Astrocyte of the cerebellum (primary cell): Measurements from ENCODE around the gene ARFIP1.

Experiments used
- DNase-seq: peaks from one replicate; pipeline ENCODE4 v3.0.0-alpha.2; 2011; ENCODE audit warnings: low read depth
- H3K4me3 ChIP-seq: 2 replicates; pipeline ENCODE4 v1.5.1; 2011; ENCODE audit warnings: mild to moderate bottlenecking, low read depth, low read length, moderate library complexity
- CTCF ChIP-seq: IDR thresholded peaks from 2 replicates; pipeline ENCODE4 v1.5.1; 2012; ENCODE audit warnings: low read length, low read depth, moderate library complexity, mild to moderate bottlenecking; ENCODE audit errors: missing control alignments
- in situ Hi-C: cut with HindIII; loops from 2 replicates; pipeline ENCODE4 v1.10.0; 2017; ENCODE audit warnings: low sequenced_read_pairs

Gene ARFIP1

GRCh38 chr4:152773953-152774352 is 5.8 kb upstream of the ARFIP1 start:
- in situ Hi-C loops: no loop called here
- H3K4me3 ChIP-seq: no peak overlapping the region
- TF ChIP-seq CTCF: no peak
- no peak for DNase-seq

- no peak for TF ChIP-seq CTCF
- DNase-seq: no peak
- H3K4me3 ChIP-seq: no peak overlapping the region
- in situ Hi-C loops: no loop called here
Measured at GRCh38 chr4:152776352-152776751, 3.4 kb upstream of the ARFIP1 start.

DNA sequence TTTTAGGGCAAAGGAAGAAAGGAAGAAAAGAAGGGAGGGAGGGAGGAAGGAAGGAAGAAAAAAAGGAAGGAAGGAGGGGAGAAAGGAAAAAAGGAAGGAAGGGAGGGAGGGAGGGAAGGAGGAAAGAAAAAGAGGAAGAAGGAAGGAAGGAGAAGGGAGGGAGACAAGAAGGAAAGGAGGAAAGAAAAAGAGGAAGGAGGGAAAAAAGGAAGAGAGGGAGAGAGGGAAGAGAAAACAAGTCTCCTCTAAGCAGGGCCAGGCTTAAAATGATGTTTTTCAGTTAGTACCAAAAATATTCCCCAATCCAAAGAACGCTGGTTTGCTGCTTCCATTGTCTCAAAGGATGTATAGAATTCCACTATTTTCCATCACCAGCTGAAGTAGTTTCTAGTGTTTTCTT is 2.3 kb upstream of the ARFIP1 start:
- in situ Hi-C loops: no loop called here
- no peak for DNase-seq
- no peak overlapping the region for H3K4me3 ChIP-seq
- TF ChIP-seq CTCF: no peak

- no peak for DNase-seq
- H3K4me3 ChIP-seq: peak overlapping the region; percentile 84
- TF ChIP-seq CTCF: no peak
- in situ Hi-C loops: no loop called here
Measured at GRCh38 chr4:152778656-152779512, 870 bp upstream of the ARFIP1 start.

GRCh38 chr4:152780267-152780778 is 569 bp downstream of the ARFIP1 start:
- no peak for DNase-seq
- in situ Hi-C loops: no loop called here
- no peak for TF ChIP-seq CTCF
- peak overlapping the region; percentile 84 for H3K4me3 ChIP-seq

DNA sequence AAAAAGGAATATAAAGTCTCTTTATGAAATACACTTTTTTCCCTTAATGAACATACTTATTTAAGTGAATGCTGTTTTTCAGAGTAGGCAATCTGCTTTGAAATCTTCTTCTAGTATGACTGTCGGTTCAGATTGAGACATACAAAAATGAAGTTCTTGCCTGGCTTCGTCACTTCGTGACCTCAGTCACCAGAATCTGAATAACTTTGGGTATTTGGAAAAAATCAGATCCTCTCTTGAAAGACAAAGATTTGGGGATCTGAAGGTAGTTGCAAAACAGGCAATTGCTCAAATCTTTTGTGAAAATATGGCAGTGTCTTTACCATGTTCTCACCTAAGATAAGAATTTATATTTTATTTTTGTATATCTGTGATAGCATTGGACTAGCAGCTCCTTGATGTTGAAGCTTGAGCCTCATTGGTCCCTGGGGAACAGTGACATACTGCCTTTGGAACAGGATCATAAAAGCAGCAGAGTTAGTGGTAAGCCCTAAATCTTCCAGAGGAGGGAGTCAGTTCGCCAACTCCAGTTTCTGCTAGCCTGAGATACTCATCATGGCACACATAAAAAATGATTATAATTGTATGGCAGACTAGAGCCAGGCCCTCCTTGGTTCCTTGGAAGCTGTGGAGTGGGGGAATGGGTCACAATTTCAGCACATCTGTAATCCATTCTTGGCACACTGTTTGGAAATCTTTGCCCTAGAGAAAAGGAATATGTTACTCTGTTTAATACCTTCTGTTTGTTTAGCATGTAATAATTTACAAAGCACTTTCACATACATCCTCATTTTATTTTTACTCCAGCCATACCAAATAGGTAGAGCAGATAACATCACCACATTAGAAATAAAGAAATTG is 5.0 kb downstream of the ARFIP1 start:
- H3K4me3 ChIP-seq: no peak overlapping the region
- in situ Hi-C loops: no loop called here
- DNase-seq: no peak
- no peak for TF ChIP-seq CTCF
